ENCODE measurements around the gene ARHGEF12.

DNA sequence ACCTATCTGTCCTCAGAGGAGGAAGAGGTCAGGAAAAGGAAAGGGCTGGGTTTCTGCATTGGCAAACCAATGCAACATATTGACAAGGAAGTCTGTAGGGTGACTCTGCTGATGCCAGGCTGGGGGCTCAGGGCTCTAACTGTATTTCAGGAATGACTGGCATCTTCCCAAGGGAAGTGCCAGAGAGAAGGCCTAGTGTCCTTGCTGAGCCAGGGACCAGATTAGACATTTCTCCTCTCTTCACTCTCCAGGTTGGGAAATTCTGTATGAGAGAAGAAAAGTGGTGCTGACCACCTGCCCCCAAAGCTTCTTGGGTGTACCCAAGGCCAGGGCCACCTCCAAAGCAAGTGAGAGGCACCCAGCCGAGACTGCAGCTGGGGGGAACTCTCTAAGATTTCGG is 202.5 kb downstream of the ARHGEF12 start:
- TF ChIP-seq, protein P1, sequence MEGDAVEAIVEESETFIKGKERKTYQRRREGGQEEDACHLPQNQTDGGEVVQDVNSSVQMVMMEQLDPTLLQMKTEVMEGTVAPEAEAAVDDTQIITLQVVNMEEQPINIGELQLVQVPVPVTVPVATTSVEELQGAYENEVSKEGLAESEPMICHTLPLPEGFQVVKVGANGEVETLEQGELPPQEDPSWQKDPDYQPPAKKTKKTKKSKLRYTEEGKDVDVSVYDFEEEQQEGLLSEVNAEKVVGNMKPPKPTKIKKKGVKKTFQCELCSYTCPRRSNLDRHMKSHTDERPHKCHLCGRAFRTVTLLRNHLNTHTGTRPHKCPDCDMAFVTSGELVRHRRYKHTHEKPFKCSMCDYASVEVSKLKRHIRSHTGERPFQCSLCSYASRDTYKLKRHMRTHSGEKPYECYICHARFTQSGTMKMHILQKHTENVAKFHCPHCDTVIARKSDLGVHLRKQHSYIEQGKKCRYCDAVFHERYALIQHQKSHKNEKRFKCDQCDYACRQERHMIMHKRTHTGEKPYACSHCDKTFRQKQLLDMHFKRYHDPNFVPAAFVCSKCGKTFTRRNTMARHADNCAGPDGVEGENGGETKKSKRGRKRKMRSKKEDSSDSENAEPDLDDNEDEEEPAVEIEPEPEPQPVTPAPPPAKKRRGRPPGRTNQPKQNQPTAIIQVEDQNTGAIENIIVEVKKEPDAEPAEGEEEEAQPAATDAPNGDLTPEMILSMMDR (conservative IDR thresholded peaks at IDR 0.05; ENCODE audit: low read depth in 2 of 2): no peak
- TF ChIP-seq EZH2phosphoT487 (IDR thresholded peaks at IDR 0.05; ENCODE audit: unreplicated experiment): no peak
